GM21737 (cell line): ENCODE measurements around the gene CLEC4D.
"Not testable (repeated sequence)": the region's sequence is repeated elsewhere in the genome, so short reads cannot be mapped to it uniquely, and the experiment has no call there.

Source experiments
- ATAC-seq: cut with Tn5 transposase; IDR thresholded peaks from one replicate; pipeline ENCODE4 v1.9.1; 2021; ENCODE audit warnings: mild to moderate bottlenecking, moderate library complexity; ENCODE audit not compliant: unreplicated experiment

Gene CLEC4D

DNA sequence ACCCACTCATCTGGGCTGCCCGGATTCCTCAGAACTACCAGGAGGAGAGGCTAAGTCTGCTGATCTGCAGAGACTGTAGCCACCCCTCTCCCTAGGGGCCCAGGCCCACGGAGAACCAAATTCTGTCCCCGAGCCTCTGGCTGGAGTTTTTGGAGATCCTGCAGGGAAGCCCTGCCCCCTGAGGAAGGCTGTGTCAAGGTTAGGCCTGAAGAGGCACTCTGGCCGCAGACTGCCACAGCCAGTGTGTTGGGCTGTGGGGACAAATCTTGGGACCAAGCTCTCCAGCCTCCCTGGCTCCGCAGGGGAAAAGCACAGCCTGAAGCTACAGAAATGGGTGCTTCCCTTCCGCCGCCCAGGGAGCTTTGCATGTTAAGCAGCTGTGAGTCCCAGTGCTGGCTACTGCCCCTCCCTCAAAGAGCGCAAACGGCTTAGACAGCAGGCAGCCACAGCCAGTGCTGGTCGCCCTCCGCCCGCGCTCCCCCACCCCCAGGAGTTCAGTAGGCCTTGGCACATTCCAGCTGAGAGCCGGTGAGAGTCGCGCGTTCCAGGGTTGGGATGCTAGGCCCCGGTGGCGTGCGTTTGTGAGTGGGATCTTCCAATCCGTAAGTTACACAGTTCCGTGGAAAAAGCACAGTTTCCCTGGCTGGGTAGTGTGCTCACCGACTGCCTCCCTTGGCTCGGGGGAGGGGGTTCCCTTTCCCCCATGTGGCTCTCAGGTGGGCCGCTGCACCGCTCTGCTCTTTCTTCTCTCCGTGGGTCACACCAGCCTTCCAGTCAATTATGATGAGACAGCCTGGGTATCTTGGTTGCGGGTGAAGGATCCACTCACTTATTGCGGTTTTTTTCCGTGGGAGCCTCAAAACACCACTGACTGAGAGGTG lies 14.2 kb downstream of the CLEC4D start:
- ATAC-seq, result no peak

DNA sequence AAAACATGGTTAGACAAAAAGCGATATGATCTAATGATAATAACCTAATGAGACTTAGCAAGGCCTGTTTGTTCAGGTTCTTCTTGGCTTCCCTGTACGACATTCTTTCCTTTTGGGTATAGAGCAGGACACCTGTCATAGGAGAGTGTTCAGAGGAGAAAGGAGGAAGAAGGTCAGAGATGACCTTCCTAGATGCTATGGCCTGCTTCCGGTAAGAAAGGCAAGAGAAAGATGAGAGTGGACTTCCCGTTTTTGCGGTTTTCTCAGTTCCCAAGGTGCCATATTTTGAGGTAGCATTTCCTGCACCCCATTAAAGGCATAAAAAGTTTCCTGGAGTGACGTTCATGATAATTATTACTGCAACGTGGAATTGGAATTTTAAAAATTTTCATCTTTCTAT lies 18.7 kb downstream of the CLEC4D start:
- no peak for ATAC-seq

DNA sequence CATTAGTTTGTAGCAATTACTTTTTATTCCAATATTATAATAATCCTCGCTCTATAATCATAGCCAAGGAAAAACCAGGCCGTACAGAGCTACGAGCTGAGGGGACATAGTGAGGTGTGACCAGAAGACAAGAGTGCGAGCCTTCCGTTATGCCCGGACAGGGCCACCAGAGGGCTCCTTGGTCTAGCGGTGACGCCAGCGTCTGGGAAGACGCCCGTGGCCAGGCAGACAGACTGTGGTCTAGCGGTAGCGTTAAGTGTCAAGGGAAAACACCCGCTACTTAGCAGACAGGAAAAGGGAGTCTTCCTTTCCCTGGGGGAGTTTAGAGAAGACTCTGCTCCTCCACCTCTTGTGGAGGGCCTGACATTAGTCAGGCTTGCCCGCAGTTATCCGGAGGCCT lies 24.5 kb downstream of the CLEC4D start:
- ATAC-seq, result not testable (repeated sequence)

DNA sequence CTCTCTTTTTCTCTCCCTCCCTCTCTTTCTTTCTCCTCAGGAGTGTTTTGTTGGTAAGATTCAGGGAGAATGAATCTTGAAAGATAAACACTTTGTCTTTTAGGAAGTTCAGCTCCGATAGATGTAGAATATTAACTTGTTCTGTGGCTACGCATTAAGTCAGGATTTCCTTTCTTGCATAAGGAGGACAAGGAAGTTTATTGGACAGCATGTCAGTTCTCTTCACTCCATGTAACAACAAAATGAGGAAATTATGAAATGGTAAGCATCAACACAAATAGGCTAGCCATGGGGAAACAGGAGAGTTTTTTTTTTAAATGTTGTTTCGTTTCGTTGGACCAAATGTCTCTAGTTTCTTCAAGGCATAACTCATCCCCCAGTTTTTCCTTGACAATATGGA lies 27.5 kb downstream of the CLEC4D start, which contains the start of gene CLEC4E:
Gene CLEC4E, minus strand, starts transcription at position 75 of the 400 bp plus-strand sequence. CDS start 108 bp downstream, outside the sequence.
- ATAC-seq, result not testable (repeated sequence)

DNA sequence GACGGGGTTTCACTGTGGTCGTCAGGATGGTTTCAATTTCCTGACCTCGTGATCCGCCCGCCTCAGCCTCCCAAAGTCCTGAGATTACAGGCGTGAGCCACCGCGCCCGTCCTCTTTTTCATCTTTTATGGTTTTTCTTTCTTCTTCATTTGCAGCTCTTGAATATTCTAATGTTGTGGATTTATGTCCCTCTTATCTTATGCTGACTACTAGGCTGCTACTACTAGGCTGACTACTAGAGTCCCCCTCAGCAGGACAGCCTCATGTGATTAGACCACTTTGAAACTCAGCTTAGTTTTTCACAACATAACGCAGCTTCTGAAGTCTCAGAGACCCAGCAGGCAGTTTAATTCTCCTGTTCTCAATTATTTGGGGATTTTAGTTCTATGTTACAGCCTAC lies 28.3 kb downstream of the CLEC4D start:
- no peak for ATAC-seq

DNA sequence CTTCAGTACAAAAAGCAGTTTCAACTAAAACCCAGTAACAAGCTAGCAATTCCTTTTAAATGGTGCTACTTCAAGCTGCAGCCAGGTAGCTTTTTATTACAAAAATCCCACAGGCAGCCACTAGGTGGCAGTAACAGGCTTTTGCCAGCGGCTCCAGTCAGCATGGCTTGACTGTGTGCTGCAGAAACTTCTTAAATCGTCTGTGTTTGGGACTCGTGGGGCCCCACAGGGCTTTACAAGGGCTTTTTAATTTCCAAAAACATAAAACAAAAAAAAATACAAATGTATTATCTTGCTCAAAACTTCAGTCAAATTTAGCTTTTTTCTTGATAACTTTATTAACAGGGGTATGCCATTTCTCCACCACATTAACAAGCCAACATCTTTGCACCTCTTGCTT lies 31.0 kb downstream of the CLEC4D start:
- ATAC-seq, result no peak

DNA sequence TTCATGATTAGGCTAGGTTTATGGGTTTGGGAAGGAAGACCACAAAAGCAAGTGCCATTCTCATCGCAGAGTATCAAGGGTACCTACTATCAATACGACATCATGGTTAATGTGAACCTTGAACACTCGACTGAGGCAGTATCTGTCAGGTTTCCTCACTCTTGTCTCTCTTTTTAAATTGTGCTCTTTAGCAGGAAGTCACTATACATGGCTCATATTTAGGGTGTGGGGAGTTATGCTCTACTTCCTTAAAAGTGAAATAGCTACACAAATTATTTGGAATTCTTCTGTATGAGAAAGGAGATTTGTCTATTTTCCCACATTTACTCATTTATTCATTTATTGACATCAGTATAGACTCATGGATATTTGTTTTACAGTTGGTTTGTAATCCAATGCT lies 33.3 kb downstream of the CLEC4D start:
- no peak for ATAC-seq

DNA sequence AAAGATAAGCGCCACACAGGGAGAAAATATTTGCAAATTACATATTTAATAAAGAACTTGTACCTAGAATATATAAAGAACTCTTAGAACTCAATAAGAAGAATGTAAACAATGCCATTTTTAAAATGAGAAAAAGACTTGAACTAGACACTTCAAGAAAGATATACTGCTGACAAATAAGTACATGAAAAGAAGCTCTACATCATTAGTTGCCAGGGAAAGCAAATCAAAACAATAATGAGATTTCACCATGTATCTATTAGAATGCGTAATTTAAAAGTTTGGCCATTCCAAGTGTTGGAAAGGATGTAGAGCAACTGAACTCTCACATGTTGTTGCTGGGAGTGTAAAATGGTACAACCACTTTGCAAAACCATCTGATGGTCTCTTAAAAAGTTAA lies 34.3 kb downstream of the CLEC4D start:
- ATAC-seq, result no peak

DNA sequence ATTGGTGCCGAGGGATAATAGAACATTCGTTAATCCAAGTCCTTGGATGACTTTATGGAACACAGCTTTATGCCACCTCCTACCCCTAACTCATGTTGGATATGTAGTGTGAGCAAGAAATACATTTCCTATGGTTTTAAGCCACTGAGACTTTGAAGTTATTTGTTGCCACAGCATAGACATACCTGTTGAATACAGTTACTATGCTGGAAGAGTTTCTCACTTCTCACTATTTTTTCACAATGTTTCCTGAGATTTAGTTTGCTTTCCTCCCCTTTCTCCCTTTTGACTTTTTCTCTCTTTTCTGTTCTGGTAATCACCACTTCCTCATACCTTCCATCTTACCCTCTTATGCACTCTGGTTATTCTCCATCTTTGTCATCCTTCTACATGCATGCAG lies 34.9 kb downstream of the CLEC4D start:
- ATAC-seq, result no peak

DNA sequence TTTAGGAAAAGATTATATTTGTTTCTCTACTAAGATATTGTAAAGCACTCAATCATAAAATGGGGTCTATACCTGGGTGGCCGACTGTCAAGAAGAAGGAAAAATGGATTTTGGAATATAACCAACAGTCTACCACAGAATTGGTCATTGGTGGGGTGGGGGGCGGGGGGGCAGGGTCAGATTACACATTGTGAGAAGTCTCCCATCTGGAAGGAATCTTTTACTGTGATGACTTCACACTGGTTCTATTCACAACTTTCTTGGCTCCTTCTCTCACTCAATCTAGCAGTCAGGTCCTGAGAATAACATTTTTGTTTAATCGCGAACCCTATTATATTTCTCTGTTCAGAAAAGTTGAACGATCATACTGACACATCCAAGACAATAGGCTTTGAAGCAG lies 36.1 kb downstream of the CLEC4D start:
- ATAC-seq, result no peak

DNA sequence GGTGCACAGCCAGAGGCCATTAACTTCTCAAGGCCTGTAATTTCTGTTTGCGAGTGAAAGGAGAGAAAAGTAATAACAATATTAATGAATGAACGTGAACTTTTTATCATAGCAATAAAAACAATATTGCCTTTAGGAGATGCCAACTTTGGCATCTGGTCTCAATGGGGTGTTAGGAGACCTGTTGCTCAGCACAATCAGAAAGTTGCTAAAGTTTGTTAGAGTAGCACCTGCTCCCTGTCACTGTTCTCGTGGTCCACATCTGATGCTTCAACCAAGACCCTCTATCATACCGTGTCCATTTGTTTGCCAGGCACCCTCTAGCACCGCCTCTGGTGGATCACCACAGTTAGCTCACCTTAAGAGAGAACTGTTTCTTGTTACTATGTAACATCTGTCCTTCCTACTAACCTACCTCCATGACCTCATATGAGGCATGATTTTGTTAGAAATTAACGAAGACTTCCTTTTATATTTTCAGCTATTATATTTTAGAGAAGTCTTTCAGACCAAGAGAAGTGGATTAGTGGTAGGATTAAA lies 39.9 kb downstream of the CLEC4D start:
- no peak for ATAC-seq

DNA sequence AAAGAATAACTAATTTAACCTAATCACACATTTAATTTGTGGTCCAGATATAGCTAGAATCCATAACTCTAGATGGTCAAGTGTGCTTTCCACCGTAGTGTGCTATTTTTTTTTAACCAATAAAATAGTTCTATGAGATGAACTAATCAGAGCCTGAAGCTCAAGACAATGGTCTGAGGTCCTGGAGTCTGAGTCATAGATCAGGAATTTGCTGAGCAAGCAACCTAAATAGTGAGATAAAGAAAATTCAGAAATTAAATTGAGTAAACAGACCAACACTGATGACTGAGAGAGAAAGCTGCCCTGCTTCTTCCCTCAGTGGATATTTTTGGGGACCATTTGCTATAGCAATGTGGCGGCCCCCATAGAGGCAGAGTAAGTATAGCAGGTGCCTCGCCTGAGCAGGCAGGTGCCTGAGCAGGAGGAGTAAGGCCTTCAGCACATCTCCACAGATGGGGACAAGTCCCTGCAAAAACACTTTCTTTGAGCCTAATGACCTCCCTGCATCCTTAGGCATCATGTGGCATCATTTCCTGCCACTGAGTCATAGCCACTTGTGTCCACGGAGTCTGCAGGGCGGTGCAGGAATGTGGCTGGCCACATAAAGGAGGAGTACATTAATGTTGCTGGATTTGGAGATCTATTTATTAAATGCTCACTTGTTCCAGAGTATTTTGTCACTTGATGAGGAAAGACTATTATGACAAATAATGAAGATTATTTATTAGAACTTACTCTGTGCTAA lies 41.3 kb downstream of the CLEC4D start:
- ATAC-seq, result no peak

DNA sequence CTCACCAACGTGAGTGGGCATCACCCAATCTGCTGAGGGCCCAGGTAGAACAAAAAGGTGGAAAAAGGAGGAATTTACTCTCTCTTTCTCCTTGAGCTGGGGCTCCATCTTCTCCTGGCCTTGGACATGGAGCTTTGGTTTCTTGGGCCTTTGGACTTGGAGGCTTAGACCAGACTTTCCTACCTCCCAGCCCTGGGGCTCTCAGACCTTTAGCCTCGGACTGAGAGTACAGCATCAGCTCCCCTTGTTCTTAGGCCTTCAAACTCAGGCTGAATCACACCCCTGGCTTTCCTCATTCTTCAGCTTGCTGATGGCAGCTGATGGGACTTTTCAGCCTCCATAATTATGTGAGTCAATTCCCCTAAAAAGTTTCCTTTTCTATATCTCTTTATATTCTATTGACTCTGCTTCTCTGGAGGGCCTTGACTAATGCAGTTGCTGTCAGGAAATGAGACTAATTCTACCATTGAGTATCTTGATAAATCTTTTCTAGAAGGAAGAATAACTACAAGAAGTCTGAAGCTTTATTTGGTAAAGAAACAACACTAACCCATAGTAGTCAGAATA lies 43.3 kb downstream of the CLEC4D start:
- no peak for ATAC-seq

DNA sequence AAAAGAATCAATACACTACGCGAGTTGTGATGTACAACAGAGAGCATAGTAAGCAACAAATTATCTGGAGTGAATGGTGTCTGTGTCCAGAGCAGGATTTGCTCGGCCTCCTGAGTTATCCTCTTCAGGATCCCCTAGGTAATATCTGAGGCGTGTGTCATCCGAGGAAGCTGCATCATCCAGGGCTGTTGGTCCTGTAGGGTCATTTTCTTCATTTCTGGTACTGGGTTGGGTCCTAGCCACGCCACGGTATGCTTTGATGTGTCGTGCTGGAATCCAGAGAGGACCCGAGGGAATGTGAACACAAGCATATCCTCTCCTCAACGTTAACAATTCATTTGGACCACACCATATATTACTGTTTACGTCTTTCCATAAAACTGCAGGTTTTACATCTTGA lies 46.4 kb downstream of the CLEC4D start:
- ATAC-seq, result no peak

DNA sequence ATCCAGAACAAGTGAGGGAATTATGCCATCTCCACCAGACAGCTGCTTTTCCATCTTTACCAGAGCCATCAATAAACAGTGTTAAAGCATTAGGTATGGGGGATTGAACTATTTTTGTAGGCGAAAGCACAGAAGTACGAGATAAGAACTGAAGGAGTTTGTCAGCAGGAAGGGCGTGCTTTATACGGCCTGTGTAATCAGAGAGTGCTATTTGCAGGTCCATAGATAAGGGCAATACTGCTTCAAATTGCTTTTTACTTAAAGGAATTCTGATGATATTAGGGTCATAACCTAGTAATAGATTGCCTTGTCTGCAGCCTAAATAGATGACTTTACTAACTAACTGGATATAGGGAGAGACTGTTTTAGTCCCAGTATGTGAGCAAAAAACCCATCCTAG lies 47.7 kb downstream of the CLEC4D start:
- ATAC-seq, result no peak

DNA sequence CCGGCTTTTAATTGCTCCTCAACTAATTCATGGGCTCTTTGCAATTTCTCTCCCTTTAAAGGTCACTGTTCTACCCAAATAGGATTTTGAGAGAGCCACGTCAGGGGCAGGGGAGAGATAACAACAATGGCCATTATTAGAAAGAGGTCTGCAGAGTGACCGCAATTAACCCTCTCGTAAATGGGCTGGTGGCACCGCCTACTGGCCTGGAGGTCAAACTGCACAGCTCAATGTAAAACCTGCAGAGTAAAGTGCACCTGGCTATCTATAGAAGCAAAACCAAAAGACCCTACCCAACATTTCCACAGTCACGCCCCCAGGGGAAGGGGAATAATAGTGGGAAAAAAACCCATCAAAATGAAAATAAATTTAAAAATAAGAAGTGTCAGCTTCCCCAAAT lies 49.0 kb downstream of the CLEC4D start:
- no peak for ATAC-seq

DNA sequence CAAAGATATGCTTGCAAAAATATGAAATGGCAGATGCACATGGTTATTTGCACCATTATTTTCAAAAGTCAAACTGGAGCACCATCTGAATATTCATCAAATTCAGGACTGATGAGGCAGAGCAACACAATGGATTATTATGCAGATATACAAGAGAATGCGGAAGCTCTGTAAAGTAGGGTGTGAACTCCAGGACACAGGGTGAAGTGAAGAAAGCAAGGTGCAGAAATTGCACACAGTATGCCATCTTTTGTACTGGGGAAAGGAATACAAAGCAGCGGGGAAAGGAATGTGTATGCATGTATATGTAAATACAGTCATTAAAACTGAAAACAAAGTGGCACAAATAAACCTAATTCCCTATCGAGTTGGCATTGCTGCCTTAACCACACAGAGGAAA lies 50.1 kb downstream of the CLEC4D start:
- ATAC-seq, result no peak

DNA sequence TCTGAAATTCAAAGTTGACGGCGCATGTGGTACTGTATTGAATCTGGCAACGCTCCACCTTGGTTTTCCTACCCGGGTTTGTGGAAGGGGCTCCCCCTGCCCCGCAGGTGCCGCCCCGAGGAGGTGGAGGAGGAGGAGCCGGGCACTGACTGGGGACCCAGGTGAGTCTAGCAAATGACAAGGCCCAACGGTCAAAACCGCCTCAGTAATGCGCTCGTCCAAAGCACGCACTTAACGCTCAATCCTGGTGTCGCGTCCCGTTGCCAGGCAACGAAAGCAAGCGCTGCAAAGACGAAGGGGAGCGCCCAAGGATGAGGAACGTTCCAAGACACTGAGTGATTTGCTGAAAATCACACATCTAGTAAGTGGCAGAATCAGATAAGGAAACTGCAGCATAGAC lies 51.4 kb downstream of the CLEC4D start:
- no peak for ATAC-seq

DNA sequence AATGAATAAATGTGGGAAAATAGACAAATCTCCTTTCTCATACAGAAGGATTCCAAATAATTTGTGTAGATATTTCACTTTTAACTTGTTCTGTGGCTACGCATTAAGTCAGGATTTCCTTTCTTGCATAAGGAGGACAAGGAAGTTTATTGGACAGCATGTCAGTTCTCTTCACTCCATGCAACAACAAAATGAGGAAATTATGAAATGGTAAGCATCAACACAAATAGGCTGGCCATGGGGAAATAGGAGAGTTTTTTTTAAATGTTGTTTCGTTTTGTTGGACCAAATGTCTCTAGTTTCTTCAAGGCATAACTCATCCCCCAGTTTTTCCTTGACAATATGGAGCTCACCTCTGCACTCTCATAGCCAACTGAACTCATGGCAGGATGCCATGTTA lies 52.7 kb downstream of the CLEC4D start:
- ATAC-seq, result not testable (repeated sequence)

DNA sequence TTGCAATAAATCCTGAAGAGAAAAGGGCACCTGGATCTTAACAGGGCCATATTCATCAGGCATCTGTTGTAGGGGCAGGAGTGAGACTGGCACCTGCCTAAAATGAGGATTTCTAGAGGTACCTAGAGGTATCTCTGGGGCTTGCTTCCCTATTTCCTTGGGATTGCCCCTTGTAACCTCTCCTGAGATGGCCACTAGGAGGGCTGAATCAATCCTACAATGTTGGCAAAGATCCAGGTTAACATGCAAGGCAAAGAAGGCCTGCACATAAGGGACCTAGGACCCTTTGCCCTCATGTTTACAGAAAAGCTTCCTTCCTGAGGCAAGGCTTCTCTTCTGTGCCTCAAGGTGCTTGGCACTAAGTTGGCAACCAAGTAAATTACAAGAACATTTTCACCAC lies 53.2 kb downstream of the CLEC4D start:
- ATAC-seq, result no peak
